Measurements from ENCODE around the gene RNF167.

DNA sequence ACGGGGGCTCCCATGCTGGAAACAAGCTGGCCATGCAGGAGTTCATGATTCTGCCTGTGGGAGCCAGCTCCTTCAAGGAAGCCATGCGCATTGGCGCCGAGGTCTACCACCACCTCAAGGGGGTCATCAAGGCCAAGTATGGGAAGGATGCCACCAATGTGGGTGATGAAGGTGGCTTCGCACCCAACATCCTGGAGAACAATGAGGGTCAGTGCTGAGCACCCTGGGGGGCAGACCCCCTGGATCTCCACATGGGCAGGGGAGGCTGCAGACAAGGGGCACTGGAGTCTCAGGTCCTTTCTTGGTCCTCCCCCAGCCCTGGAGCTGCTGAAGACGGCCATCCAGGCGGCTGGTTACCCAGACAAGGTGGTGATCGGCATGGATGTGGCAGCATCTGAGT is 15.0 kb downstream of the RNF167 start:
- TF ChIP-seq EP300 (IDR thresholded peaks at IDR 0.05) (no peak), POLR2A (IDR thresholded peaks at IDR 0.05) (no peak)

All from ovary (tissue), 1 donor.